Thyroid gland (tissue), 4 donors: Measurements from ENCODE around the gene MAST4.

ENCODE experiments used
- CTCF ChIP-seq, 6 experiments: fragments of 200-600 bp in 3 of 6; fragments of 450-650 bp in 3 of 6; sonication (generic) in 3 of 6; IDR thresholded peaks; one replicate each; pipeline ENCODE4 v1.5.1; 2016 to 2019; ENCODE audit warnings: antibody characterized with exemption in 6 of 6, mild to moderate bottlenecking in 2 of 6, inconsistent platforms in 1 of 6, moderate library complexity in 1 of 6
- POLR2A ChIP-seq, 2 donors: fragments of 450-650 bp; IDR thresholded peaks; one replicate each; pipeline ENCODE4 v1.6.1; 2017; ENCODE audit warnings: antibody characterized with exemption in 2 of 2, mild to moderate bottlenecking in 2 of 2, moderate library complexity in 1 of 2

GRCh38 chr5:67003685-67003934, 407.4 kb downstream of the MAST4 start:
- TF ChIP-seq POLR2A (IDR thresholded peaks at IDR 0.05) (no peak), CTCF (IDR thresholded peaks at IDR 0.05) (no peak)
